HG02973 (cell line): ENCODE results near the gene ZNF273.

Source experiments
- ATAC-seq: cut with Tn5 transposase; IDR thresholded peaks from one replicate; pipeline ENCODE4 v1.9.1; 2021; ENCODE audit warnings: moderate library complexity; ENCODE audit not compliant: unreplicated experiment

ZNF273 gene

DNA sequence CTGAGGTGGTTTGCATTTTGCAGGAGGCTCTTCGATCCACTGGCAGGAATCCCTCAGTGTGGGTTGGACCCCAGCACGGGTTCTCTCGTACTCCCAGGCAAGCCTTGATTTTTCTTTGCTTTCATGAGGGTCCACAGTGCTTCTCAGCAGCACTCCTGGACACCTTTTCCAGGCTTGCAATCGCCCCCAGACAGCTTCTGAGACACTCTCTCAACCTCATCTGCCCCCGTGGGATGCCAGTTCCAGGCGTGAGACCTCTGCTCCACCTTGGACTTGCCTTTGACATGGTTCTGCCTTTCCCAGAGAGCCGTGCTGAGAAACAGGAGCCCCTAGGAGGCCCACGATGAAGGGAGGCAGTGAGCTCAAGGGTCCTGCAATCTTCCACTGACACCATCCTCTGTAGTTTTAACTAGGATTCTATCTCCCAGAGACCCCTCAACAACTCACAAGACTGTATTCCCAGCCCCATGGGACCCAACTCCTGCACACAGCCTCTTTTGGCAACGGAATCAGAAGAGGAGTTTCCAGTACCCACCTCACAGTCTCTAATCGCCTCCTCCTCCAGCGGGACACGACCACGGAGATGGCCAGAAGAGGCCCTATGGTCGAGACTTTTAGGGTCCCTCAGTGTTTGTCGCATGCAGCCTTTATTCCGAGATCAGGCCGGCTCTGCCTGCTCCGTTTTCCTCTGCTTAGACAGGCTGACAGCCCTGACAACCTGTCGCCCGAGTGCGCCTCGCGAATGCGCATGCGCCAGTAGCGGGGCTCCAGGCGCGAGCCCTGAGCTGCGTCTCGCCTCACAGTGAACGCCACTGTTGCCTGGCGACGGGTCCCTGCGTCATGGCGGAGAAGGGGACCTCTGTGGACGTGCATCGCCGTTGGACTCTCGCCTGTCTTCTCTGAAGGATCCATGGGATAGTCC is 26.0 kb upstream of the ZNF273 start:
- ATAC-seq, result no peak

DNA sequence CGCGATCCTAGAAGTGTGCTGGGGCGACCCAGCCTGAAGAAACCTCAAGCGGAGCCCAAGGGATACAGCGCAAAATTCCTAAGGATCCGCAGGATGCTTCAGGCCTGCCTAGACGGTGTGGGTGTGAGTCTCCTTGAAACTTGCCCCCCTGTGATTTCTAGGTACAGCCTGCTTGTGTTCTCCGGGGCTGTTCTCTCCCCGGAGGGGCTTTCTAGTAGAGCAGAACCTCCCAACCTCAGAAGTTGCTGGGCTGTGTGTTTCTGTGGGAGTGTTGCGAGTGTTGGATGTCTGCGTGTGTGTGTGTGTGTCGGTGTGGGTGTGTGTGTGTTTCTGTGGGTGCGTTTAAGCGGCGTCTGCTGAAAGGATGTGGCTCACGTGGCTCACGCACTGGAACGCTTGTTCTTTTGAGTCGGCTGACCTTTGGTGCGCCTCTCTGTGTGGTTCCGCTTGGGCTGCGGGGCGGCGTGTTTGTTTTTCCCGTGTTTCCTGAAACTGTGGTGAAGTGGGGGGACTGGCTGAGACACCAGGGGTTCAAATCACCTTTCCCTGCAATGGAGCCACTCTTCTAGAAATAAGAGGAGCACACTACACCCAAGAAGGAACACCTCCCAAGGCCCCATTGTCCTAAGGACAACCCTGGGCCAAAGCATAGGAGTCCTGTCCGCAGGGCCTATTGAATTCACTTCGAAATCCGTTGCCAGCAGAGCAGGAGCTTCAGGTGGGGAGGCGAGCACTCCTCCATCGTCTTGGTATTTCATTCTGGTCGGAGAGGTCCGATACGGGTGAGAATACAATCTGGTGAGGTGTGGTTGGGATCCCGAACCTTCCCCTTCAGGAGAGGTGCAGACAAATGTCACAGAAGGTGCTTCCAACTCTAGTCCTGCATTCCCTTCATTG is 25.1 kb upstream of the ZNF273 start:
- no peak for ATAC-seq

DNA sequence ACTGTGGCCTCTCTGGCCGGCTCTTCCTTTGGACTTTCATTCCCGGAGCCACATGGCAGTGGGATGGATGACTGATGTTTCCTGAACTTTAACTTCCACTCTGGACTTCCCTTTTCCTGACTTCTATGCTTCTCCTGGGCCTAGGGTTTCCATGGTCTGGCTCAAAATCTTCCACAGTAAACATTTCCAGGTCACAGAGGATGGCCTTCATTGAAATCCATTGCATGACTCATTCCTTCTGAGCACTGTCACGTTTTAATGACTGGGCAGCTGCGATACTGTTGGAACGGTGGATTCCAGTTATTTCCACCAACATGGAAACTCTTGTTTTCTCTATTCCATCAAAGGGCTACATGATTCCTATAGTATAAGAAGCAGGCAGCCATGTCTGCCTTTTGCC is 24.4 kb upstream of the ZNF273 start:
- ATAC-seq, result no peak

DNA sequence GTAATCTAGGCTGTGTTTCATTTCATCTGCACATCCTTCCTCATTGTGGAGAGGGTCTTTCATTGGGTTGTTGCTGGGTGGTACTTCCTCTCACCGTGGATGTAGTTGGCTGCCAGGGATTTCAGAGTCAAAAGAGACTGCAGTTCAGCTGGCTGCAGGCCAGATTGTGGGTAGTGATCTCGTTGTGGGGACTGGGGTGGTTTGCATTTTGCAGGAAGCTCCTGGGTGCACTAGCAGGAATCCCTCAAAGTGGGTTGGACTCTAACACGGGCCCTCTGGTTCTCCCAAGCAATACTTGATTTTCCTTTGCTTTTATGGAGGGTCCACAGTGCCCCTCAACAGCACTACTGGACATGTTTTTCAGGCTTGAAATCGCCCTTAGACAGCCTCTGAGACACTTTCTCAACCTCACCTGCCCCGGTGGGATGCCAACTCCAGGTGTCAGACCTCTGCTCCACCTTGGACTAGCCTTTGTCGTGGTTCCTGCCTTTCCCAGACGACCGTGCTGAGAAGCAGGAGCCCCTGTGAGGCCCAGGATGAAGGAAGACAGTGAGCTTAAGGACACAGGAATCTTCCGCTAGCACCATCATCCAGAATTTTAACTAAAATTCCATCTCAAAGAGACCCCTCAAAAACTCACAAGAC is 23.9 kb upstream of the ZNF273 start:
- no peak for ATAC-seq

DNA sequence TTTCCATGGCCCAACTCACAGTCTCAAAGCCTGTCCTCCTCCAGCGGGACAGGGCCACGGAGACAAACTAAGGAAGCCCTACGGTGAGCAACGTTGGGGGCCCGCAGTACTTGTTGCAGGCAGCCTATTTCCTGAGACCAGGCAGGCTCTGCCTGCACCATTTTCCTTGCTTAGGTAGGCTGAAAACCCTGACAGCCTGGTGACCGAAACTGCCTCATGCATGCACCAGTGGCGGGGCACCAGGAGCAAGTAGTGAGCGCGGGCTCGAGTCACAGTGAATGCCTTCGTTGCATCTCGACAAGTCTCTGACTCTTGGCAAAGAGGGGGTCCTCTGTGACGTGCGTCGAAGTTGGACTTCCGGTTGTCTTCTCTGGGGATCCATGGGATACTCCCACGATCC is 23.3 kb upstream of the ZNF273 start:
- no peak for ATAC-seq

DNA sequence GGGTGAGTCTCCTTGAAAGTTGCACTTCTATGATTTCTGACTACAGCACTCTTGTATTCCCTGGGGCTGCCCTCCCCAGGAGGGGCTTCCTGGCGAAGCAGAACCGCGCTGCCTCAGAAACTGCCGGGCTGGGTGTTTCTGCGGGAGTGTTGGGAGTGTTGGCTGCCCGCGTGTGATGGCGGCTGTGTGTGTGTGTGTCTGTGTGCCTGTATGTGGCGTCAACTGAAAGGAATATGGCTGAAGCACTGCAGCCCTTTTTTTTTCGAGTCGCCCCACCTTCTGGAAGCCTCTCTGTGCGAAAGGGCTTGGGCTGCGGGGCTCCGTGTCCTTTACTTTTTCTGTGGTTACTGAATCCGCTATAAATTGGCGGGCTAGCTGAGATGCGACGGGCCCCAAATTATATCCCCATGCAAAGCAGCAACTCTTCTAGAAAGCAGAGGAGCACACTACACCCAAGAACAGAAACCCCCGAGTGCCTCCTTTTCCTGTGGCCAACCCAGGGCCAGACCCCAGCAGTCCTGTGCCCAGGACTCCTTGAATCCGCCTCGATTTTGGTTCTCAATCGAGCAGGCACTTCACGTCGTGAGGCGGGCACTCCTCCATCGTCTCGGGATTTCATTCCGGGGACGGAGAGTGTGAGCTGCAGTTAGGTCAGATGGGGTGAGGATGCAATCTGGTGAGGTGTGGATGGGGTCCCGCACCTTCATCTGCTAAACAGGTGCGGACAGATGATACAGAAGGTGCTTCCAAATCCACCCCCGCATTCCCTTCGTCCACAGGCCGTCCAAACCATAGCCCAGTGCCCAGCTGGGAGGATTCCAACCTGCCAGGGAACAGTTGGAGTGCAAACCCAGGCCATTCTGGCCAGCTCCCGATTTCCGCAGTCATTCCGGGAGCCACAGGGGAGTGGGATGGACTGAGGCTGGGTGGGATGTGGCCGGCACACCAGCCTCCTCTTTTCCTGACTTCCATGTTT is 22.5 kb upstream of the ZNF273 start:
- no peak for ATAC-seq

DNA sequence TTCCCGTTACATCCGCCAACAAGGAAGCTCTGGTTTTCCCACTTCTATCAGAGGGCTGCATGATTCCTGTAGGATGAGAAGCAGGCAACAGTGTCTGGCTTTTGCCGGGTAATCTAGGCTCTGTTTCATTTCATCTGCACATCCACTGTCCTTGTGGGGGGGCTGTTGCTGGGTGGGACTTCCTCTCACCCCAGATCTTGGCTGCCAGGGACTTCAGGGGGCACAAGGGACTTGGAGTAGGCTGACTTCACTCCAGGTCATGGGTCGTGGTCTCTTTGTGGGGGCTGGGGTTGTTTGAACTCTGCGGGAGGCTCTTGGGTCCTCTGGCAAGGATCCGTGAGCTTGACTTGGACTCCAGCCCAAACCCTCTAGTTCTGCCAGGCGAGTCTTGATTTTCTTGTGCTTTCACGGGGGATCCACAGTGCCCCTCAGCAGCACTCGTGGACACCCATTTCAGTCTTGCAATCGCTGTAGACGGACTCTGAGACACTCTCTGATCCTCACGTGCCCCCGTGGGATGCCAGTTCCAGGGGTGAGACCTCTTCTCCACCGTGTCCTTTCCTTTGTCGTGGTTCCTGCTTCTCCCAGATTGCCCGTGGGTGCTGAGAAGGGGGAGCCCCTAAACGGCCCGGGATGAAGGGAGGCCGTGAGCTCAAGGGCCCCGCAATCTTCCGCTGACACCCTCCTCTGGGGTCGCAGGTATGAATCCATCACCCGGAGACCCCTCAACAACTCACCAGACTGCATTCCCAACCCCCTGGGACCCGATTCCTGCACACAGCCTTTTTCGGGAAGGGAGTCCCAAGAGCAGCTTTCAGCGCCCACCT is 21.4 kb upstream of the ZNF273 start:
- ATAC-seq, result no peak

DNA sequence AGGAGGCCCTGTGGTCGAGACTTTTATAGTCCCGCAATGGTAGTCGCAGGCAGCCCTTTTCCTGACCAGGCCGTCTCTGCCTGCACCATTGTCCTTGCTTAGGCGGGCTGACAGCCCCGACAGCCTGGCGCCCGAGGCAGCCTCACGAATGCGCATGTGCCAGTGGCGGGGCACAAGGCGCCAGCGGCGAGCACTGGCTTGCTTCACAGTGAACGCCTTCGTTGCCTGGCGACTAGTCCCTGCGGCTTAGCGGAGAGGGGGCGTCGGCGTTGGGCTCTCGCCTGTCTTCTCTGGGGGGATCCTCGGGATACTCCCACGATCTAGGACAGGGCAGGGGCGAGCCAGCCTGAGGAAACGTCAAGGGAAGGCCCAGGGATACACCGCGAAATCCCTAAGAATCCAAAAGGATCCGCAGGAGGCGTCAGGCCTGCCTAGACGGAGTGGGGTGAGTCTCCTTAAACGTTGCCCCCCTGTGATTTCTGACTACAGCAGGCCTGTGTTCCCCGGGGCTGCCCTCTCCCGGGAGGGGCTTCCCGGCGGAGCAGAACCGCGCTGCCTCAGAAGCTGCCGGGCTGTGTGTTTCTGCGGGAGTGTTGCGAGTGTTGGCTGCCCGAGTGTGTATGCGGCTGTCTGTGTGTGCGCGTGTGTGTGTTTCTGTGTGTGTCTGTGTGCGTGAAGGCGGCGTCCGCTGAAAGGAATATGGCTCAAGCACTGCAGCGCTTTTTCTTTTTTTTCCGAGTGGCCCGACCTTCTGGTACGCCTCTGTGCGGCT is 20.5 kb upstream of the ZNF273 start:
- ATAC-seq, result no peak

DNA sequence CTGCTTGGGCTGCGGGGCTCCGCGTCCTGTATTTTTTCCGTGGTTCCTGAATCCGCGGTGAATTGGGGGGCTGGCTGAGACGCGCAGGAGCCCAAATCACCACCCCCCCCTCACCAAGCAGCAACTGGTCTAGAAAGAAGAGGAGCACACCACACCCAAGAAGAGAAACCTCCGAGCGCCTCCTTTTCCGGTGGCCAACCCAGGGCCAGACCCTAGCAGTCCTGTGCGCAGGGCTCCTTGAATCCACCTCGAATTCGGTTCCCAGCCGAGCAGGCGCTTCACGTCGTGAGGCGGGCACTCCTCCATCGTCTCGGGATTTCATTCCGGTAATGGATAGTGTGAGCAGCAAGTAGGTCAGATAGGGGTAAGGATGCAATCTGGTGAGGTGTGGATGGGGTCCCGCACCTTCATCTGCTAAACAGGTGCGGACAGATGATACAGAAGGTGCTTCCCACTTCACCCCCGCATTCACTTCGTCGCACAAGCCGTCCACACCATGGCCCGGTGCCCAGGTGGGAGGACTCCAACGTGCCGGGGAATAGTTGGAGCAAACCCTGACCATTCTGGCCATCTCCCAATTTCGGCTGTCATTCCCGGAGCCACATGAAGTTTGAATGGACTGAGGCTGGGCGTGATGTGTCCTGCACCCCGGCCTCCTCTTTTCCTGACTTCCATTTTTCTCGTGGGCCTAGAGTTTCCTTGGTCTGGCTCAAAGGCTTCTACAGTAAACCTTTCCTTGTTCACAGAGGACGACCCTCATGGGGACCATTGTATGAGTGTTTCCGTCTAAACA is 19.8 kb upstream of the ZNF273 start:
- ATAC-seq, result no peak

DNA sequence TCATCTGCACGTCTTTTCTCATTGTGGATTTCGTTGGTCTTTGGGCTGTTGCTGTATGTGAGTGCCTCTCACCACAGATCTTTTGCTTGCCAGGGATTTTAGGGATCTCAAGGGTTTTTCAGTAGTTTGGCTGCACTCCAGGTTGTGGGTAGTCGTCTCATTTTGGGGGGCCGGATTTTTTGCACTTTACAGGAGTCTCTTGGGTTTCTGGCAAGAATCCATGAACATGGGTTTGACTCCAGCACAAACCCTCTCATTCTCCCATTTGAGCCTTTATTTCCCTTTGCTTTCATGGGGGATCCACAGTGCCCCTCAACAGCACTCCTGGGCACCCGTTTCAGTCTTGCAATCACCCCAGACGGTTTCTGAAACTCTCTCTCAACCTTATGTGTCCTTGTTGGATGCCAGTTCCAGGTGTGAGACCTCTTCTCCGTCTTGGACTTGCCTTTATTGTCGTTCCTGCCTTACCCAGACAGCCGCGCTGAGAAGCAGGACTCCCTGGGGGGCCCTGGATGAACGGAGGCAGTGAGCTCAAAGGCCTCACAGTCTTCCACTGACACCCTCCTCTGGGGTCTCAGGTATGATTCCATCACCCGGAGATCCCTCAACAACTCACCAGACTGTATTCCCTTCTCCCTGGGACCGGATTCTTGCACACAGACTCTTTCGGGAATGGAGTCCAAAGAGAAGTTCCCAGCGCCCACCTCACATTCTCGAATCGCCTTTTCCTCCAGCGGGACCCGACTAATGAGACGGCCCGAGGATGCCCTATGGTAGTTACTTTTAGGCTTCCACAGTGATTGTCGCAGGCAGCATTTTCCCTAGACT is 18.8 kb upstream of the ZNF273 start:
- no peak for ATAC-seq

DNA sequence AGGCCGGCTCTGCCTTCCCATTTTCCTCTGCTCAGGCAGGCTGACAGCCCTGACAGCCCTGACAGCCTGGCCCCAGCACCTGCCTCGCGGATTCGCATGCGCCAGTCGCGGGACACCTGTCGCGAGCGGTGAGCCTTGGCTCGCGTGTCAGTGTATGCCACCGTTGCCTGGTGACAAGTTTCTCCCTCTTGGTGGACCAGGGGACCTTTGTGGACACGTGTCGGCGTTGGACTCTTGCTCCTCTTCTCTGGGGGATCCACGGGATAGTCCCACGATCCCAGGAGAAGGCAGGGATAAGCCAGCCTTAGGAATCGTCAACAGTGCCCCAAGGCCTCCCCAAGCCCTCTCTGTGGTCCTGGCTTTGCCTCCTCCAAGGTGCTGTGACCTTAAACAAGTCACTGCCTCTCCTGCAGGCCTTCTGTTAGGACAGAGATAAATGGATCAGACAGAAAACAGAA is 18.1 kb upstream of the ZNF273 start:
- no peak for ATAC-seq

DNA sequence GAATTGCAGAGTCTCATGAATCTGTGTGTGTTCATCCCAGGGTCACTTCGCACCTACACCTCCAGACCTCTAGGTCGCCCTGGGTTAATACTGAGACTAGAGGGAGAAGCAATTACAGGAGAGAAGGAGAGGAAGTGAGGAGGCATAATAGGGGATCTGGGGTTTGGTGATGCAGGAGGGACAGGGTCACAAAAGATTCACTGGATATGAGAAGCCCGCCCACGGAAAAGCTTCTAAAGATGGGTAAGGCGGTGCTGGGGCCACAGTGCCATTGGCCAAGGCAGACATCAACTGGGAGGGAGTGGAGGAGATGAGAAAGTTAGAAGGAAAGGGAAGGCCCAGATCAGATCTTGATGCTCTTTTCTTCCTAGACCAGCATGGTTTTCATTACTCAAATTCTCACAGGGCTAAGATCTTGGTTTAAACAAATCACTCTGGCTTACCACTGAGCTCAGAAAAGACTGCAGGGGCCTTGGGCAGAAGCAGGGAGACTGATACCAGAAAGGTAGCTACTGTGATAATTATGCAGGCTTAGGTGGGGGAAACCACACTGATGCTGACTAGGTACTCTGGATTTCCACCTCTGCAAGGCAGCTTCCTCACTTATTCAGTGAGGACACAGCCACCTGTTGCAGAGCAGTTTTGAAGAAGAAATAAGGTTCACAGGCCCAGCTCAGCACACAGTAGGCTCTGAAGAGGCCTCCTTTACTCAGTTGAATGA is 17.4 kb upstream of the ZNF273 start:
- no peak for ATAC-seq

DNA sequence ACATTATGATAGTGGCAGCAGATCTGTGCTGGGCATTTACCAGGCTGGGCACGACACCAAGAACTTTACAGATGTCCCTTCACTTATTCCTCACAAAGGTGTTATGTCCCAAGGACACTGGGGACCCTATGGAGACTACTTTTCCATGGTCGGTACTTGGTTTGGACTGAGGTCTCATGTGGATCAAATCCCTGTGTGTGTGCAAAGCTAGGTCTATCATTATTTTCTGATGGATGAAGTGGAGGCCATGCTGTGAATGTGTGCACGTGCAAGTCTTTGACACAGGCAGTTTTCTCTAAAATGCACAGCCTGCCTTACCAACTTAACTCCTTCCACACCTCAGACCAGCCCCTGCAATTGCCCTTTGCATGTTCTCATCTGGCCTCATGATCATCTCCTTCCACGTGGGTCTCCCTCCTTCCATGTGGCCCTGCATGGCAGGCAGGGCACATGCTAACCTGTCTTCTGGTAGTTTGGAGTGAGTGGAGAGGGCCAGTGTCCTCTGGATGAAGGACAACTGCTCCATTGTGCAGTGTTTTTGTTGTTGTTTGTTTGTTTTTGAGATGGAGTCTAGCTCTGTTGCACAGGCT is 16.0 kb upstream of the ZNF273 start:
- ATAC-seq, result no peak

DNA sequence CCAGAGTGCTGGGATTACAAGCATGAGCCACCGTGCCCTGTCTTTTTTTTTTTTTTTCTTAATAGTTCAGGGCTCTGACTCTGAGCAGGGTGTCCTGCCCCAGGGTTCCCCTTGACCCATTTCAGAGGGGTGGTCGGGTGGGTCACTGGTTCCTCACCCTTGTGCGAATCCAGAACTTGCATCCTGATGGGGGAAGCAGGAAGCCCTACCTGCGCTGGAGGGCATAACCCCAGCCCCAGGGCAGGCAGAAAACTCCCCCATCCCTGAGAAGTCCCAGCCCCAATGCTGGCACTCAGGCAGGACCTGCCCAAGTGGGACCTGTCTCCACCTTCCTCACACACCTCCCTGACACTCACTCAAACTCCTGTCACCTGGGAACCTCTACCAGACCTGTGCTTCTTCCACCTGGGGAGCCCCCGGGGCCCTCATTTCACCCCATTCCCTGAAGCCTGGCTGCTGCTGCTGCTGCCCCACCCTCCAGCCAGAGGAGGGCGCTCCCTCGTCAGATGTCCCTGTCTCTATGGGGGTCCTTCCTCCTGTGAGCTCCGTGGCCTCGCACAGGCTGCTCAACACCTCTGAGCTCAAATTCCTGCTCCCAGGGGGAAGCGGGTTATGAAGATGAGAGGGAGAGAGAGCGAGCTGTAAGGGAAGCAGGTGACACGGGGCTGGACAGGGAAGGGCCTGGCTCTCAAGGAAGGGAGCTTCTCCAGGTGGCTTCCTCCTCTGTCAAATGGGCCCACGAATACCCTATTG is 15.1 kb upstream of the ZNF273 start:
- no peak for ATAC-seq

DNA sequence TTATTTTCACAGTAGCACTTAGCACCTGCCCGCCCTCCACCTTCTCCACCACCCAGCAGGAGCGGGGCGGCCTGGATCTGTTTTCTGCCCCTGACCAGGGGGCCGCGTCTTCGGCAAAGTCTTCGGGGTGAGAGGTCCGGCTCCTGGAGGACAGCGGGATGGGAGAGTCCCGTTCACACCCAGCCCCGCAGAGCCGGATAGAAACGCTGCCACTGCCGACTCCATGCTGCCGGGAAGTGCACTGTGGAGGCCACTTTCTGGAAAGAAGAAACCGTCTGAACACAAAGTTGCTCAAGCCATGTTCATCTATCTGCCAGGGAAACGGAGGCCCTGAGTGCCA is 14.5 kb upstream of the ZNF273 start:
- ATAC-seq, result no peak
